Left lung (tissue), 10 donors: ENCODE measurements around the gene MDM2. TPM values are rescaled to one million over a fixed set of nuclear protein-coding genes. Genes with fewer than 3 reads are reported as not detected.

Source experiments
- ATAC-seq: fragments of 200-7000 bp; cut with Tn5 transposase; one replicate; pipeline ENCODE4 v1.9.1; 2020; ENCODE audit warnings: moderate library complexity
- DNase-seq, 4 donors: peaks; one replicate each; pipeline ENCODE4 v3.0.0-alpha.2; 2013 to 2020
- H3K27ac ChIP-seq, 2 donors: fragments of 200-600 bp; sonication (generic) in 1 of 2; one replicate each; pipeline versions ENCODE4 v1.5.0 to v1.8.0; 2020 to 2021
- H3K27me3 ChIP-seq, 2 donors: fragments of 200-600 bp; sonication (generic) in 1 of 2; one replicate each; pipeline versions ENCODE4 v1.5.0 to v1.8.0; 2020 to 2021
- H3K36me3 ChIP-seq, 2 donors: fragments of 200-600 bp; sonication (generic) in 1 of 2; one replicate each; pipeline versions ENCODE4 v1.5.0 to v1.8.0; 2020 to 2021
- H3K4me1 ChIP-seq, 2 donors: fragments of 200-600 bp; one replicate each; pipeline ENCODE4 v1.8.0; 2021
- H3K4me3 ChIP-seq, 2 donors: fragments of 200-600 bp; sonication (generic) in 1 of 2; one replicate each; pipeline versions ENCODE4 v1.5.0 to v1.8.0; 2020 to 2021; ENCODE audit warnings: mild to moderate bottlenecking in 1 of 2
- H3K9me3 ChIP-seq, 2 donors: fragments of 200-600 bp; sonication (generic) in 1 of 2; one replicate each; pipeline versions ENCODE4 v1.5.0 to v1.8.0; 2020 to 2021
- intact Hi-C, 2 donors: fragments of 100-400 bp; cut with DNase I; formaldehyde crosslinking; loops; one replicate each; pipeline versions ENCODE4 v1.11.2 to v1.14.2; 2022
- polyA plus RNA-seq, 6 donors: library from polyadenylated mRNA; unstranded; fragments of 120-200 nt; gene quantifications; one replicate each; pipeline ENCODE4 v1.2.1, GENCODE V29; 2013; ENCODE audit not compliant: insufficient read length in 6 of 6
- total RNA-seq, 2 donors: library from RNA; stranded (reverse); fragmentation: NEBNext Ultra II Directional; extraction: Animal tissue kit (Norgen Biotek cat#: 25700); gene quantifications; one replicate each; pipeline ENCODE4 v1.2.1, GENCODE V29; 2021
- TF ChIP-seq, protein P1 (sequence below), 2 donors: fragments of 200-600 bp; sonication (generic) in 1 of 2; IDR thresholded peaks; one replicate each; pipeline versions ENCODE4 v1.5.0 to v1.8.0; 2021; ENCODE audit warnings: antibody characterized with exemption in 2 of 2
- donor health status: DM: no; HTN: yes; CAD: no.
- donor health status: DM: no; HTN: no; CAD: no.

MDM2 gene
- total and polyA plus RNA-seq, 8 donors: 89.3 to 174 (median 120) TPM

DNA sequence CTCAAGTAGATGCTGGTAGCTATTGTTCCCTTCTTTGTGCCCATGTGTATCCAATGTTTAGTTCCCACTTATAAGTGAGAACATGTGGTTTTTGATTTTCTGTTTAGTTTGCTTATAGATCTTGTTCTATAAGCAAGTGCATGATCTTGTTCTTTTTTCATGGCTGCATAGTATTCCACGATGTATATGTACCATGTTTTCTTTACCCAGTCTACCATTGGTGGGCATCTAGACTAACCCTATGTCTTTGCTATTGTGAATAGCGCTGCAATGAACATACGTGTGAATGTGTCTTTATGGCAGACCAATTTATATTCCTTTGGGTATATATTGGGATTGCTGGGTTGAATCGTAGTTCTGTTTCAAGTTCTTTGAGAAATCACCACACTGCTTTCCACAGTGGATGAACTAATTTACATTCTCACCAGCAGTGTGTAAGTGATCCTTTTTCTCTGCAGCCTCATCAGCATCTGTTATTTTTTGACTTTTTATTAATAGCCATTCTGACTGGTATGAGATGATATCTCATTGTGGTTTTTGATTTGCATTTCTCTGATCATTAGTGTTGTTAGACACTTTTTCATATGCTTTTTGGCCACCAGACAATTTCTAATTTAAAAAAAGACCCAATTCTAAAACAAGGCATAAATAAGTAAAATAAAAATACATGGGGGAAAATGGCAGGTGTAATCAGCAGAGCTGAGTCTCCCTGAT lies 74.4 kb downstream of the MDM2 start:
- TF ChIP-seq, protein P1, sequence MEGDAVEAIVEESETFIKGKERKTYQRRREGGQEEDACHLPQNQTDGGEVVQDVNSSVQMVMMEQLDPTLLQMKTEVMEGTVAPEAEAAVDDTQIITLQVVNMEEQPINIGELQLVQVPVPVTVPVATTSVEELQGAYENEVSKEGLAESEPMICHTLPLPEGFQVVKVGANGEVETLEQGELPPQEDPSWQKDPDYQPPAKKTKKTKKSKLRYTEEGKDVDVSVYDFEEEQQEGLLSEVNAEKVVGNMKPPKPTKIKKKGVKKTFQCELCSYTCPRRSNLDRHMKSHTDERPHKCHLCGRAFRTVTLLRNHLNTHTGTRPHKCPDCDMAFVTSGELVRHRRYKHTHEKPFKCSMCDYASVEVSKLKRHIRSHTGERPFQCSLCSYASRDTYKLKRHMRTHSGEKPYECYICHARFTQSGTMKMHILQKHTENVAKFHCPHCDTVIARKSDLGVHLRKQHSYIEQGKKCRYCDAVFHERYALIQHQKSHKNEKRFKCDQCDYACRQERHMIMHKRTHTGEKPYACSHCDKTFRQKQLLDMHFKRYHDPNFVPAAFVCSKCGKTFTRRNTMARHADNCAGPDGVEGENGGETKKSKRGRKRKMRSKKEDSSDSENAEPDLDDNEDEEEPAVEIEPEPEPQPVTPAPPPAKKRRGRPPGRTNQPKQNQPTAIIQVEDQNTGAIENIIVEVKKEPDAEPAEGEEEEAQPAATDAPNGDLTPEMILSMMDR (IDR thresholded peaks at IDR 0.05): no peak
- Histone ChIP-seq H3K27ac (no peak overlapping the region), H3K36me3 (peaks cover 0 to 46% of the 10 kb centered on the region in 2 donors), H3K4me1 (no peaks in the 10 kb centered on the region), H3K9me3 (peaks cover 0 to 2% of the 10 kb centered on the region in 2 donors), H3K4me3 (no peak overlapping the region), H3K27me3 (no peaks in the 10 kb centered on the region)
- intact Hi-C loops: no loop called here
- ATAC-seq: no peak
- no peak for DNase-seq

DNA sequence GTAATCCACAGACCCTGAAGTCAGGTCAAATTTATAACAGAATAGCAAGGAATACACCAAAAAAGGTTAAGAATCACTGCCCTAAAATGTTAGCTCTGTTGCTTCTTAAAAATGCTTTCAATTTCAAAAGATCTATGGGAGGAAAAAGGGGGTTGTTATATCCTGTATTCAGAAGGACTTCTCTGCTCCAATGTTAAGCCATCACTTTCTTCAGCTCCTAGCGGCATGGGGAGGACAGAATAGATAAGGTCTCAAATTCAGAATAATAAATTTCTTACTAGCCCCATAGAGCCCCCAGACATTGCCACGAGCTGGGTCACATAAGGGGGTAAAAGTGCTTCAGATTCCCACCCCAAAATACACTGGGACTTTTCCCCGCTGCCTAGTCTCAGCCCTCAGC lies 75.2 kb downstream of the MDM2 start:
- no peaks in the 10 kb centered on the region for H3K4me1 ChIP-seq
- no peaks in the 10 kb centered on the region for H3K27me3 ChIP-seq
- intact Hi-C loops: no loop called here
- no peak overlapping the region for H3K27ac ChIP-seq
- ATAC-seq: no peak
- H3K36me3 ChIP-seq: peaks cover 0 to 45% of the 10 kb centered on the region in 2 donors
- TF ChIP-seq, protein P1 (IDR thresholded peaks at IDR 0.05): no peak
- H3K4me3 ChIP-seq: no peak overlapping the region
- peaks cover 0 to 2% of the 10 kb centered on the region in 2 donors for H3K9me3 ChIP-seq
- no peak for DNase-seq

DNA sequence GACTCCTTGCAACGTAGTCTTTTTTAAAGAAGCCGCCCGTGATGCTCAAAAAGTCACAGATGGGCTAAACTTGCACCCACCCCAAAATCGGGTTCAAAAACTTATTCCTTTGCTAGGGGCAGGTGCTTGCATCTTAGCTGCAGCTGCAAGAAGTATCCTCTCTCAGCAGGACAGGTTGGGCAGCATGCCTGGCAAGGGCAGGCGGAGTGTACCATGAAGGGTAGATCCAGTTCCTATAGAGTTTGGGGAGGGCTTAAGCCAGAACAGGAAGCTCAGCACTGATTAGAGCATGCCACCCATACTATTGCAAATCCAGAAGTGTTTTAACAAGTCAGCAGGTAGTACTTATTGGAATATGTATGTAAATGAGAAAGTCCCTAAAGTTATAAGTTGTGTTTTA lies 76.3 kb downstream of the MDM2 start:
- Histone ChIP-seq H3K27ac (no peak overlapping the region), H3K27me3 (no peaks in the 10 kb centered on the region), H3K4me1 (no peaks in the 10 kb centered on the region), H3K9me3 (no peaks in the 10 kb centered on the region), H3K36me3 (peaks cover 0 to 36% of the 10 kb centered on the region in 2 donors), H3K4me3 (no peak overlapping the region)
- TF ChIP-seq, protein P1 (IDR thresholded peaks at IDR 0.05): no peak
- ATAC-seq (peak; percentile 3), DNase-seq (no peak)
- intact Hi-C loops: no loop called here

DNA sequence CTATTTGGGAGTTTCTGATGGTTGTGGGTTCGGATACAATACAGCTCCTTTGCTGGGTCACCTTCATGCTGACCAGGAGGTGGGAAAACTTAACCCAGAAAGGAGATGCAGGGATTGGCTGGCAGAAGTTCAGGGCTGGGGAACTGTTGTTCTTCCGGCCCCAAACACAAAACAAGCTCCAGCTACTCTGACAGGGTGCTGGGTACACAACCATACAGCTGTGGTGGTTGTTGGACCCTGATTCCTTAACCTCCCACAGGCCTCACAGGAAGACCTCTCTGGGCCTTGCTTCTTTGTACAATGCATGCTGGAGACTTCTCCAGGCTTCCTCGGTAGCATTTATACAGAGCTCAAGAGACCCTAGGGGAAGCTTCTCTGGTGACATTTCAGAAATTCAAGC lies 77.4 kb downstream of the MDM2 start:
- TF ChIP-seq, protein P1 (IDR thresholded peaks at IDR 0.05): no peak

DNA sequence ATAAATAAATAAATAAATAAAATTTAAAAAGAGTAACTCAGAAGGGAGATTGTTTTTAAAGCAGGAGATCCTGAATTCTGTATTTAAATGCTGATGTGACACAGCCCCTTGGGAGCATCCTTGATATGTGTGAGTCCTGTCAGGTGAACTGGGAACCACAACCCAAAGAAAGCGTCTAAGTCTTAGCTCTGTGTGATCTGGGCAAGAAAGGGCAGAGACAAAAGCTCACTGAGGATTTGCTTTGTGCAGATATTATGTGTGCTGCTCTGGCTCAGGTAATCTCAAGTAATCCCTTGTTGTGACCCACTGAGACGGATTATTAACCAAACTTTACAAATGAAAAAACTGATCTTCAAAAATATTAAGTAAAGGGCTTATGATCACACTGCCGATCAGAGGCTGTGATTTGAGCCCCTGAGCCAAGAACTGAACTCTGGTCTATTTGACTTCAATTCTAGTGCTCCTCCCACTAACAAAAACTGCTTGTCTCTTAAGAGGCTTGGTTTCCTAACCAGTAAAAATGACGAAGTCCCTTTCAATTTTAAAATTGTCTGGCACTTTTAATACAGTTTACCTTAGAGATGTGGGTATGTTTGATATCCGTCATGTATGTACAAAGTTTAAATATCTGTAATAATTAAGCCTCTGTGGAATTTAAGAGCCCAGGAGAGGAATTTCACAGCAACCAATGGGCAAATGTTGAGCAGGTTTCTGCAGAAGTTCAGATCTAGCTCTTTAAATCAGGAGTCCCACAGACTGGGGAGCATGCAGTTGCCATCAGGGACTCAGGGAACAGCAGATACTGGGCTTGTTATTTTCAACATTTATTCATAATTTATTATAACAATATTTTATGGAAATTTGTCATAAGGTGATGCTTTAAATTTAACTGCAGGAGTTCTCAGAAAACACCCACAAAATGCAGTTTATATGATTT lies 78.9 kb downstream of the MDM2 start:
- no peak overlapping the region for H3K27ac ChIP-seq
- DNase-seq (no peak), ATAC-seq (peak; percentile 4)
- intact Hi-C loops: no loop called here
- TF ChIP-seq, protein P1 (IDR thresholded peaks at IDR 0.05): no peak
- H3K4me1 ChIP-seq: peaks cover 3 to 4% of the 10 kb centered on the region in 2 donors
- H3K9me3 ChIP-seq: no peaks in the 10 kb centered on the region
- H3K36me3 ChIP-seq: peaks cover 0 to 36% of the 10 kb centered on the region in 2 donors
- no peaks in the 10 kb centered on the region for H3K27me3 ChIP-seq
- H3K4me3 ChIP-seq: no peak overlapping the region

More for the DNA sequence above, 77.4 kb downstream of the MDM2 start:
- intact Hi-C loops: no loop called here
- DNase-seq (no peak), ATAC-seq (no peak)
- Histone ChIP-seq H3K9me3 (no peaks in the 10 kb centered on the region), H3K4me1 (peaks cover 0 to 3% of the 10 kb centered on the region in 2 donors), H3K27me3 (no peaks in the 10 kb centered on the region), H3K27ac (peak overlapping the region in 1 of 2 donors; percentile 15), H3K36me3 (peaks cover 0 to 36% of the 10 kb centered on the region in 2 donors), H3K4me3 (no peak overlapping the region)
